ENCODE measurements around the gene DNAJC5. TPM values are rescaled to one million over a fixed set of nuclear protein-coding genes. Genes with fewer than 3 reads are reported as not detected.

DNAJC5 gene
- total RNA-seq, 1 donor from 2014 or later: 44.2 TPM

DNA sequence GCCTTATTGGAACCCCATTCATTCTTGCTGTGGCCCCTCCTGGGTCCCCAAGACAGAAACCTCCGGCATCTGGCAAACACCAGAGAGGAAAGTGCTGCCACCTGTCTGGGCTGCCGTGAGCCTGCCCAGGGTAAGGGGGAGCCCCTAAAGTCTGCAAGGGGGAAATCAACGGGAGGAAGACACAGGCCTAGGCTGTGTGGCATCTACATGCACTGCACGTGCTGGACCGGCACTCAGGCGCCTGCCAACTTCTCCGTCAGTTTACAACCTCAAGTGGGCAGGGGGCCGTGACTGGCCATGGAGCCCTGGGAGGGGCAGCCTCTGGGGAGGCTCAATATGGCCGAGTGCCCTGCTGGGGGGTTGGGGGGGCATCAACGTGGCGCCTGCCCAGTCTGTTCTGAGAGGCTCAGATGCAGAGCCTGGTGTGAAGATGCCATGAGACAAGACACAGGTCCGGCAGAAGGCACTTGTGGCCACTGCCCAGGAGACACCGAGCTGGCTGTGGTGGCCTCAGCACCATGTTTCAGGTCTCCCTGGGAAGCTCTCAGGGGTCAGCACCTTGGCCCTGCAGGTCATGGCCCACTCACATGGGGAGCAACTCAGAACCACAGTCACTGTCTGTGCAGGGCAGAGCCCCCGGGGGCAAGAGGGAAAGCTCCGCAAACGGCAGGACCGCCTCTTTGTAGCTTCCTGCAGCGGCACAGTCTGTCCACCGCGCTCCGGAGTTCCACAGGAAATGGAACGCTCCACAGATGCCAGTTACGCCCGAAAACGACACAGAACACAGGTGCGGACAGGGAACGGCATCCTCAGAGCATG lies 52.9 kb downstream of the DNAJC5 start:
- Mint-ChIP-seq H3K4me1 (ENCODE audit: low read depth) (peaks cover 30% of the 10 kb centered on the region), H3K4me3 (ENCODE audit: unreplicated experiment) (no peak overlapping the region), H3K27ac (ENCODE audit: unreplicated experiment) (peak overlapping the region; percentile 51), H3K9me3 (ENCODE audit: low read depth) (no peaks in the 10 kb centered on the region), H3K36me3 (ENCODE audit: low read depth) (peaks cover 3% of the 10 kb centered on the region), H3K27me3 (ENCODE audit: low read depth) (no peaks in the 10 kb centered on the region)
- TF ChIP-seq, protein P1, sequence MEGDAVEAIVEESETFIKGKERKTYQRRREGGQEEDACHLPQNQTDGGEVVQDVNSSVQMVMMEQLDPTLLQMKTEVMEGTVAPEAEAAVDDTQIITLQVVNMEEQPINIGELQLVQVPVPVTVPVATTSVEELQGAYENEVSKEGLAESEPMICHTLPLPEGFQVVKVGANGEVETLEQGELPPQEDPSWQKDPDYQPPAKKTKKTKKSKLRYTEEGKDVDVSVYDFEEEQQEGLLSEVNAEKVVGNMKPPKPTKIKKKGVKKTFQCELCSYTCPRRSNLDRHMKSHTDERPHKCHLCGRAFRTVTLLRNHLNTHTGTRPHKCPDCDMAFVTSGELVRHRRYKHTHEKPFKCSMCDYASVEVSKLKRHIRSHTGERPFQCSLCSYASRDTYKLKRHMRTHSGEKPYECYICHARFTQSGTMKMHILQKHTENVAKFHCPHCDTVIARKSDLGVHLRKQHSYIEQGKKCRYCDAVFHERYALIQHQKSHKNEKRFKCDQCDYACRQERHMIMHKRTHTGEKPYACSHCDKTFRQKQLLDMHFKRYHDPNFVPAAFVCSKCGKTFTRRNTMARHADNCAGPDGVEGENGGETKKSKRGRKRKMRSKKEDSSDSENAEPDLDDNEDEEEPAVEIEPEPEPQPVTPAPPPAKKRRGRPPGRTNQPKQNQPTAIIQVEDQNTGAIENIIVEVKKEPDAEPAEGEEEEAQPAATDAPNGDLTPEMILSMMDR (IDR thresholded peaks at IDR 0.05): no peak
- DNase-seq (ENCODE audit: low spot score): no peak

DNA sequence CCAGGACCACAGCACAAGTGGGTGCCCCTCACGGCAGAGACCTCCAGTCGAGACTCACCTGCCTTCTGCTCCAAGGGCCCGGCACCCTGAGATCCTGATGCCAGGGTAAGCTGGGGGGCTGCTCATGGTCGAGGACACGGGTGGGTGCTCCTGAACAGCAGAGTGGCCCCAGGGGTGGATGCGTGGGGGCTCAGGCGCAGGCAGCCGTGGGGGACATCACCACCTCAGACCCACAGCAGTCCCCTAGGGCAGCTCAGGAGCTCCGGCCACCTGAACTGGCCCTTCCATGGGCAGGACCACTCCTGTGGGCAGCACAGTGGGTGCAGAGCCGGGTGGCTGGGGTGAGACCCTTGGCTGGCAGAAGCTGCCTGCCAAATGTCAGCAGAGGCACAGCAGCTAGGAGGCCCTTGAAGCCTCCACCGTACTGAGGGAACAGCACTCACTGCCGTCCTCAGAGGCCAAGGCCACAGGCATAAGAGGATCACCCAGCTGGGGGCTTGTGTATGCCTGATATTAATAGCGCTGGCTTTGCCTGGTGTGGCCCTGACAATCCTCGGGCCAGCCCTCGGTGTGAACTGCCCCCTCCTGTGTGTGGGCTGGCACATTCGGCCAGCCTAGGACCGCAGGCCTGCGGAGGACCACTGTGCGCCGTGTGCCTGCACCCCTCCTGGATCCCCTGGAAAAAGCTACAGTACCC lies 55.9 kb downstream of the DNAJC5 start:
- no peaks in the 10 kb centered on the region for H3K9me3 Mint-ChIP-seq (ENCODE audit: low read depth)
- no peak for DNase-seq (ENCODE audit: low spot score)
- H3K4me3 Mint-ChIP-seq (ENCODE audit: unreplicated experiment): no peak overlapping the region
- TF ChIP-seq, protein P1 (IDR thresholded peaks at IDR 0.05): no peak
- peaks cover 52% of the 10 kb centered on the region for H3K4me1 Mint-ChIP-seq (ENCODE audit: low read depth)
- H3K27me3 Mint-ChIP-seq (ENCODE audit: low read depth): no peaks in the 10 kb centered on the region
- H3K27ac Mint-ChIP-seq (ENCODE audit: unreplicated experiment): no peak overlapping the region
- peaks cover 1% of the 10 kb centered on the region for H3K36me3 Mint-ChIP-seq (ENCODE audit: low read depth)

DNA sequence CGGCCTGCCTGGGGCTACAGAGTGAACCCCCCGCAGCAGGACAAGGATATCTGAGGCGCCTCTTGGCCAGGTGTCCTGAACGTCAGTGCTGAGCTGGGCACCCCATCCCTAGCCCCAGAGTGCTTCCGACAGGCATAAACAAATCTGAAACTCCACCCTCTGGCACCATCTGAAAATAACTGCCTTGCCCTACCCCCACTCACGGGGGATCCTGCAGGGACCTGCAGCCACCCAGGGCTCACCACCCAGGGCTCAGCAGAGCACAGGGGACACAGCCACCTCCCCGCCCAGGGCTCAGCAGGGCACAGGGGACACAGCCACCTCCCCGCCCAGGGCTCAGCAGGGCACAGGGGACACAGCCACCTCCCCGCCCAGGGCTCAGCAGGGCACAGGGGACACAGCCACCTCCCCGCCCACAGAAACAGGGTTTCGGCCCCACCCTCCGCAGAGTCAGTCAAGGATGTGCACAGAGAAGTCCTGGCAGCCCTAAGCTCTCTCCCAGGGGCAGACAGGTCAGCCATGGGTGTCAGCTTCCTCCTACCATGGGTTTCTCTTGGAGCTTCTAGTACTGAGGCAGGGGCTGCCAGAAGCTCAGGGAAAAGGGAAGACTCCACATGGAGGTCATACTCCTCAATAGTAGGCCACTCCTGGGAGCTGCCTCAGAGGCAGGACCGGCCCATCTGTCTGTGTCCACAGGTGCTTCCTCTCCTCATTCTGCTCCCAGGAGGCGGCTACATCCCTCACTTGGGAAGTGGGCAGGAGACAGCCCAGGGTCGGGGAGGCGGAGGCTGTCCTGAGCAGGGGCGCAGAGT lies 56.7 kb downstream of the DNAJC5 start:
- peaks cover 52% of the 10 kb centered on the region for H3K4me1 Mint-ChIP-seq (ENCODE audit: low read depth)
- H3K27me3 Mint-ChIP-seq (ENCODE audit: low read depth): no peaks in the 10 kb centered on the region
- DNase-seq (ENCODE audit: low spot score): no peak
- TF ChIP-seq, protein P1 (IDR thresholded peaks at IDR 0.05): no peak
- no peak overlapping the region for H3K4me3 Mint-ChIP-seq (ENCODE audit: unreplicated experiment)
- H3K27ac Mint-ChIP-seq (ENCODE audit: unreplicated experiment): no peak overlapping the region
- H3K36me3 Mint-ChIP-seq (ENCODE audit: low read depth): peaks cover 1% of the 10 kb centered on the region
- H3K9me3 Mint-ChIP-seq (ENCODE audit: low read depth): no peaks in the 10 kb centered on the region

DNA sequence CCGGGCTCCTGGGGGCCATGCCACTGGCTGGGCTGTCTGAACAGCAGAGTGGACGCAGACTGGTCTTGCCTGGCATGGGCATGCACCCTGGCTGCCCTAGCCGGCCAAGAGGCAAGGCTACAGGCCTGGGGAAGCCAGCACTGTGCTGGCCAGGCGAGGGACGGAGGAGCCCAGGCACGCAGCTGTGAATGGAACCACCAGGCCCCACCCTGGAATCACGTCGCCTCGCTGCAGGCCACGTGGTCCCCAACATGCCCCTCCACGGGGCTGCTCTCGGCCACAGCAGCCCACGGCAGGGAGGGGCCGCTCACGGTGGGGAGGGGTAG lies 57.2 kb downstream of the DNAJC5 start:
- Mint-ChIP-seq H3K27ac (ENCODE audit: unreplicated experiment) (no peak overlapping the region), H3K9me3 (ENCODE audit: low read depth) (no peaks in the 10 kb centered on the region), H3K27me3 (ENCODE audit: low read depth) (no peaks in the 10 kb centered on the region), H3K36me3 (ENCODE audit: low read depth) (no peaks in the 10 kb centered on the region), H3K4me3 (ENCODE audit: unreplicated experiment) (no peak overlapping the region), H3K4me1 (ENCODE audit: low read depth) (peaks cover 50% of the 10 kb centered on the region)
- DNase-seq (ENCODE audit: low spot score): no peak
- TF ChIP-seq, protein P1 (IDR thresholded peaks at IDR 0.05): no peak

DNA sequence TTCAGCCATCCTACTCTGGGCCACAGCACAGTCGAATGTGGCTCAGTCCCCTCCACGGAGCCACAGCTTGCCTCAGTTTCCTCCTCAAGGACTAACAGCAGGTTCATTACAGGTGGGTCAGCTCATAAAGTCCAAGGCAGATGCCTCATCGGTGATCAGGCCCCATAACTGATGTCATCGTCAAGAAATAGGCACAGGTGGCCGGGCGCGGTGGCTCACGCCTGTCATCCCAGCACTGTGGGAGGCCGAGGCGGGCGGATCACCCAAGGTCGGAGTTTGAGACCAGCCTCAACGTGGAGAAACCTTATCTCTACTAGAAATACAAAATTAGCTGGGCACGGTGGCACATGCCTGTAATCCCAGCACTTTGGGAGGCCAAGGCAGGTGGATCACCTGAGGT lies 57.8 kb downstream of the DNAJC5 start:
- no peaks in the 10 kb centered on the region for H3K27me3 Mint-ChIP-seq (ENCODE audit: low read depth)
- no peak overlapping the region for H3K27ac Mint-ChIP-seq (ENCODE audit: unreplicated experiment)
- no peak overlapping the region for H3K4me3 Mint-ChIP-seq (ENCODE audit: unreplicated experiment)
- peaks cover 51% of the 10 kb centered on the region for H3K4me1 Mint-ChIP-seq (ENCODE audit: low read depth)
- no peak for DNase-seq (ENCODE audit: low spot score)
- no peaks in the 10 kb centered on the region for H3K9me3 Mint-ChIP-seq (ENCODE audit: low read depth)
- TF ChIP-seq, protein P1 (IDR thresholded peaks at IDR 0.05): no peak
- H3K36me3 Mint-ChIP-seq (ENCODE audit: low read depth): no peaks in the 10 kb centered on the region
